ENCODE measurements around the gene MYBBP1A. TPM values are rescaled to one million over a fixed set of nuclear protein-coding genes. Genes with fewer than 3 reads are reported as not detected.
A peak's percentile ranks its signal among the peaks of the same experiment; 100 is the strongest.

MYBBP1A gene
- total RNA-seq, 1 donor from 2014 or later: 42.9 TPM

DNA sequence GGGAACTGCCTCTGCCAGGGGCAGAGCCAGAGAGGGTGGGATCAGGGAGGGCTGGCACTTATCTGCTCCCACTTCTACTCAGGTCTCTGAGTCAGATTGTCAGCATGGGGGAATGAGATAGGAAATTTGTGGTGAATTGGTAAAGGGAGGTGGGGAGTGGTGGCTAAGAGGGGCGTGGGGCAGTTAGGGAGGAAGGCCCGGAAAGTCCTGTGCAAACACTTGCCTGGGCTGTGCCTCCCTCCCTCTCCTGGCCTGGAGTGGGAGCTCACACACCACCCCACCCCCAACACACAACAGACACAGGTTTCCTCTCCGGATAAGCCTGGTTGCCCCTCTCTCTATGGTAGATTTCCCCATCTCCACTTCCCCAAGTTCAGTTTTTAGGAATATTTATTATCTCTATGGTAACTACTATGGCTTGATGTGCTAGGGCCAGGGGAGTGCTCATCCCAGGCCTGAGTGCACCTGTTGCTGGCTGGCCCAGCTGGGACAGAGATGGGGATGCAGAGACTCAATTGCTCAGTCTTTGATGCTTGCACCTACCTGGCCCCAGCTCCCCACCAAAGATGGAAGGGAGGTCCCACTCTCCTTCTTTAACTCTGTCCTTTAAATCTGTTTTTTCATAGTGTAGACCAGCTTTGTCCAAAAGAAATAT is 53.8 kb downstream of the MYBBP1A start:
- no peak for ATAC-seq

DNA sequence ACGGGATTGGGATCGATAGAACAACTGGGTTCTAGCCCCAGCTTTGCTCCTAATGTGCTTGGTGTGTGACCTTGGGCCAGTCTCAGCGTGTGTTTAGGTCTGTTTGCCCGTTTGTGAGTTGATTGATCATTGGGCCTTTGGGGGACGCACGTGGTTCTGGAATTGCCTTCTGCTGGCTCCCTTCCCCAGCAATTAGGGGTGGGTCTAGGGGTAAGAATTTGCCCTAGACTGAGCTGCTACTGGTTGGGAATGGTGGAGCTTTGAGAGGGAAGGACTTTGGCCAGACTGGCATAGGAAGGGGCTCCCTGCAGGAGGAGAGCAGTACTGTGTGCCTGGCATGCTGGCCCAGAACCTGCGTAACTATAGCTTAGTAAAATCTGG is 55.0 kb downstream of the MYBBP1A start:
- ATAC-seq: no peak

DNA sequence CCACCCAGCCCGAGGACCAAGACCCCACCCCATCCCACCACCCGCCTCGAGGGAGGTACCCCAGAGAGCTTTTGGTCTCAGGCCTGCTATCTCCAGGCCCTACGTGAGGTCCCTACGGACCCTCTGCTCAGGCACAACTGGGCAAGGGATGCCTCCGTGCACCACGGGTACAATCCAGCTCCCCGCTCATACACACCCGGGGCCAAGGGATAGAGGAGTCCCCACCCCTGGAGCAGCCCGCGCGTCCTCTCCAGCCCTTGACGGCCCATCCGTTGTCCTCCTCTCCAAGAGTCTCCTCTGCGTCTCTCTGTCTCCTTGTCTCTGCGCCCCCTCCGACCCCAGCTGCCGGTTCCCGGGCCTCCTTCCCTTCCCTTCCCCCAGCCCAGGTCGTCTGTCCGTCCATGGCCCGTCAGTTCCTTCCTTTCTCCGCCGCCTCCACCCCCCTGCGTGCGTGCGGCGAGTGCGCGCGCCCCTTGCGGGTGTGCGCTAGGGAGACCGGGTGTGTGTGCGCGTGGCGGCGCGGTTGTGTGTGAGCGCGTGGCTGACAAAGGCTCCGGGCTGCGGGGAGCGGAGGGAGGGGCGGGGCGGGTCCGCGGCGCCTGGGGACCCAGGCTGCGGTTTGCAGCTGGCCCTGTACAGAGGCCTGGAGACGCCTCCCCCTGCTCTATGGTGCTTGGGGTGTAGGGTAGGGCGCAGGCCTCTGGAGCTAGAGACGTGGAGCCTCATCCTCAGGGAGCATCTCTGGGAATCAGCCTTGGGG is 55.6 kb downstream of the MYBBP1A start:
- peak; percentile 17 for ATAC-seq

DNA sequence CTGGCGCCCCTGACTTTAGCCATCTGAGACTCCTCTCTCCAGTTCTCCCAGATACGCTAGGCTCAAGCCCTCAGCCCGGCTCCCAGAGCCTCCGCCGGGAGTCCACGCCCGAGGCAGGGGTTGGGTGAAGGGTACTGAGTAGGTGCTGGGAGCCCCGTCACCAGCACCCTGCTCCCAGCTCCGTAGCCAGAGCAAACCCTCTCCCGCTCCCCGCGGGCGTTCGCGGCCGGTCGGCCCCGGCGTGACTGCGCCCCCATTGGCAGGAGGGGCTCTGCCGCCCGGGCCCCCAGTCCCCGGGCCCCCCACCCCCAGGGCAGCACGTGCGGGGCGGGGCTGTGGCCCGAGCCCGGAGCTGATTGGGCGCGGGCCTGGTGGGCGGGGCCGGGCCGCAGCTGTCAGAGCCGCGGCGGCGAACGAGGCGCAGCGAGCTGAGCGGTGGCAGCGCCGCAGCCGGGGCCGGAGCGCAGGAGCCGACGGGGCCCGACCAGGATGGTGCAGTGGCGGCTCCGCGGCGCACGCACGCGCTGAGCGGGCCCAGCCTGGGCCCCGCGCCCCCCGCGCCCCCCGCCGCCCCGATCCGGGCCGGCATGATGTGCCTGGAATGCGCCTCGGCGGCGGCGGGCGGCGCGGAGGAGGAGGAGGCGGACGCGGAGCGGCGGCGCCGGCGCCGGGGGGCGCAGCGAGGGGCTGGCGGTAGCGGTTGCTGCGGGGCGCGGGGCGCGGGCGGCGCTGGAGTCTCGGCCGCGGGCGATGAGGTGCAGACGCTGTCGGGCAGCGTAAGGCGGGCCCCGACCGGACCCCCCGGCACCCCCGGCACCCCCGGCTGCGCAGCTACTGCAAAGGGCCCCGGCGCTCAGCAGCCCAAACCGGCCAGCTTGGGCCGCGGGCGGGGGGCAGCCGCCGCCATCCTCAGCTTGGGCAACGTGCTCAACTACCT is 56.5 kb downstream of the MYBBP1A start, which contains the start of gene SPNS2:
Gene SPNS2 (plus strand): TSS at position 421 of the 937 bp plus-strand sequence. CDS start 167 bp downstream, at position 588.
- ATAC-seq: peak; percentile 68

DNA sequence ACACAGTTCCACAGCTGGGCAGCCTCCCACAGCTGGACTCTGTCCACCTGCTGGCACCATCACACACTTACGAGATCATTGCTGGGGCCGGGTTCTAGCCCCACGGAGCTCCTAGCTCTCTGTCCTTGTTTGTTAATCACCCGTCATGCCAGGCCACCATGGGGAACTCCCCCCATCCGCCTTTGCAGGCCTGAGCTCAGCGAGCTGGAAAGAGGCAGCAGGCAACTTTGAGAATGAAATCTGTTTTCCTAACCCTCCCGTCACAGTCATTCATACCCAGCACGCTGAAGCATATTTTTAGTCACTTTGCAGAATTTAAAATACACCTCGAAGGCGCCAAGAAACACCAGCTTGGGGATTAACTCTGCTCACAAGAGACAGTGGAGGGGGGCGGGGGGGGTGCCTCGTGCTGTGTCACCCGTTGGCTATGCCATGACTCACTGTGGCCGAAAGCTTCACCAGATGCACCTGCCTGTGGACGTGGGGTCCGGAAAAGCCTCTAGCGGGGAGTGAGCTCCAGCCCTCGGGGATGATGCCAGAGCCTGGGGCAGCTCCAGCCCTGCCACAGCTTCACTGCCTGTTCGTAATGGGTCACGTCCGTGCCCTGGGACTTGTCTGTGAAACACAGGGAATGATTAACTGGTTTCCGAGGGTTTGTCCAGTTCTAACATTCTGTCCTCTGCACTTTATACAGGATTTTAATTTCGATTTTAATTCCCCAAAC is 57.9 kb downstream of the MYBBP1A start:
- ATAC-seq: peak; percentile 30

DNA sequence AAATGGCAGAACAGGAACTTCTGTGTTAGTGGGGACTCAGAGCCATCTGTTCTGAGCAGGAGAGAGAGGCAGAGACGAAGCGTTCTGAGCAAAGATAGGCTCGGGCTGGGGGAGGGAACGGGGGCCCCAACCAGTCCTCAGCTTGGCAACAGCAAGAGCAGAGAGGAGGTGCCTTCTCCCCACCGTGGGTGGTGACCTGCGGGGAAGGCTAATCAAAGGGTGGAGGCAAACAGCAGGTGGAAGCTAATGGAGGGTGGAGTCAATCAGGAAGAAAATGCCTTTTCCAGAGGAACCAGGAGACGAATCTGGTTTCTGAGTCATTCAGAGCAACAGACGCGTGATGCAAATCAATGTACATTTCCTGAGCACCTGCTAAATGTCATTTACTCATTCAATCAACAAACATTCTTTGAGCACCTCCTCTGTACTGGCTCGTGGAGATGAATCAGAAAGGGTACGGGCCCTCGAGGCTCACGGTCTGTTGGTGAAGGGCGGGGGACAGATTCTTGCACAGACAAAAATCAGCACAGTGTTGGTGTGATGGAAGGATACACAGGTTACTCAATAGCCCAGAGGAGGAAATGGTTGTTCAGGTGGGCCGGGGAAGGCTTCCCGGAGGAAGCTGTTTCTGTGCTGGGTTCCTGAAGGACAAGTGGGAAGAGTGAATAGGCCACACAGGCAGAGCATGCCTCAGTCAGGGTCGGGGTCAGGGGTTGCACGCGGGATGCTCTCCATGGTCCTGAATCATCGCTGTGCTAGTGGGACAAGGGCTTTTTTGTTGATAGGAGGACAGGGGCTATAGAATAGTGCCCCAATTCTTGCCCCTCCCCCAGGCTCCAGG is 62.2 kb downstream of the MYBBP1A start:
- peak; percentile 70 for ATAC-seq

DNA sequence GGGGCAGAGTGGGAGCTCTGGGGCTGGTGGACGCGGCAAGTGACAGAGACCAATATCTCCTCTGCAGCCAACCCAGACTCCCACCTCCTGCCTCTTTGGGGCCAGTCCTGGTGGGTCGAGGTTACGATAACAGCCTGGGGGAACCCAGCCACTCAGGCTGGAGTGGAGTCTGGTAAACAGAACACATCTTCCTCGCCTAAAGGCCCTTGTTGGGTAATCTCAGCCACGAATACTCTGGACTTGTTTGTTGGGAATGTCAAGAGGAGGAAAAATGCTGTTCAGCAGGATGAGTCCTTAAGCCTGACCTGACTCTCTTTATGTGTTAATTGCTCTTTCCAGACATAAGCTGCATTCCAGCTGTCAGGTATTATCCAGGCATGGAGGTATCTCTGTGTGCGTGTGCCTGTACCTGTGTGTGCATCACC is 64.5 kb downstream of the MYBBP1A start:
- no peak for ATAC-seq

DNA sequence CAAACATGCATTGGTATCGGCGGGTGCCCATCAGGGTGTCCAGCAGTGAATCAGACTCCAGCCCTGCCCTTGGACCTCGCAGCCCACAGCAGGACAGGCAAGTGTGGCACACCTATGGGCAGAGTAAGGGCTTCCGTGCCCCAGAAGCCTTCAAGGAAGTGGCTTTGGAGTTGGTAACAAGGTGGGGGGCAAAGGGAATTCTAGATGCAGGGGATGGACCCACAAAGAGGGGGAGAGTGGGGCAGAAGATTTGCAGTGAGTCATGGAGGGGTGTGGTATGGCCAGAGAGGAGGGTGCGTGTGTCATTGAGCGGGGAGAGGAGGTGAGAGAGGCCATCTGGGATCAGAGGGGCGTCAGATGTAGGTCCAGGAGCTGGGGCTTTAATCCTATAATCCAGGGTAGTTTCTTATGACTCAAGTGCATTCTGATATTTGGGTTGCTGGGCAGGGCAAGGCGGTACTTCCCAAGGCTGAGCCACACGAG is 65.0 kb downstream of the MYBBP1A start:
- peak; percentile 44 for ATAC-seq

DNA sequence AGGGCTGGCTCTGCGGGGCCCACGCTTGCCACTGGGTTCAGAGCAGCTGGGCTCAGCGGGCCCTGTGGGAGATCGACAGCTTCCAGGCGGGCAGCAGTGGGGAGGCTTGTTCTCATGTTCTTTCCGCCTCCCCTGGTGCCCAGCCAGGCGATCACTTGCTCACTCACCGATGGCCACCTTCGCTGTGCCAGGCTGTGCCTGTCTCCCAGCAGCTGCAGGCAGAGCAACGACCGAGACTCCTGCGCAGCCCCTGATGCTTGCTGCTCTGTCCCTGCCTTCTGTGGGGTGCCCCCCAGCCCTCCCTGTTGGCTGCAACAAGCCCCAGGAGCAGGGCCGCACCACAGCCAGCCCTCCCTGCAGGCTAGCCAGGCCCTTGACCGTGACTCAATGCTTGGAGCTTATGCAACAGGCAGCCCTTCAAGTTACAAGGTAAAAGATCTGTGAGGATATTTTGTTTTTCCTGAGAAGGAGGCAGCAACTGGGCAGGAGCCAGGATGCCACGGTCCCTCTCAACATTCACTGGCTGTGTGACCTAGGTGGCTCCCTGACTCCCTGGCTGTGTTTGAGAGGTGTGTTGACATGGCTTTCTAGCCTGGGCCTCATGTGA is 66.1 kb downstream of the MYBBP1A start:
- ATAC-seq: no peak

Other genes with a start within 250 kb of the MYBBP1A start
- gene UBE2G1, start 188.7 kb downstream of the MYBBP1A start, total RNA-seq: 93.4 TPM
- 0.48 TPM for gene SPNS3, start 121.4 kb downstream of the MYBBP1A start, total RNA-seq
- 33.9 TPM for gene SPNS2, start 56.5 kb downstream of the MYBBP1A start, total RNA-seq
- 41.6 TPM for gene GGT6, start 5.2 kb upstream of the MYBBP1A start, total RNA-seq
- 0.56 TPM for gene SMTNL2, start 29.1 kb upstream of the MYBBP1A start, total RNA-seq
- gene ALOX15, start 86.3 kb upstream of the MYBBP1A start, total RNA-seq: 0.32 TPM
- 24.6 TPM for gene PELP1, start 148.8 kb upstream of the MYBBP1A start, total RNA-seq
- 13.7 TPM for gene ARRB2, start 155.2 kb upstream of the MYBBP1A start, total RNA-seq
- gene MED11, start 176.0 kb upstream of the MYBBP1A start, total RNA-seq: 15.6 TPM
- 0.36 TPM for gene ZMYND15, start 184.4 kb upstream of the MYBBP1A start, total RNA-seq
- gene CXCL16, start 184.5 kb upstream of the MYBBP1A start, total RNA-seq: 15.7 TPM
- not detected for gene TM4SF5, start 216.5 kb upstream of the MYBBP1A start, total RNA-seq
- gene VMO1, start 231.0 kb upstream of the MYBBP1A start, total RNA-seq: 2.3 TPM
- gene GLTPD2, start 233.6 kb upstream of the MYBBP1A start, total RNA-seq: not detected
- gene PSMB6, start 240.8 kb upstream of the MYBBP1A start, total RNA-seq: 131 TPM

Data from esophagus mucosa (tissue), 1 donor.